PC-9 (cell line): ENCODE results near the gene CERKL. TPM values are rescaled to one million over a fixed set of nuclear protein-coding genes. Genes with fewer than 3 reads are reported as not detected.

Experiments
- BruUV-seq: library from RNA; stranded (reverse); fragments of 400-500 nt; replicated peaks from 2 replicates; lab custom pipeline; 2021; lab: Mats Ljungman, UMichigan
- CTCF ChIA-PET: fragments of 300-600 bp; sonication (Branson Sonifier 250); formaldehyde crosslinking; loops from one replicate; lab custom pipeline; 2022; ENCODE audit warnings: antibody characterized with exemption; lab: Charles Lee
- POLR2A ChIA-PET: fragments of 300-600 bp; sonication (Branson Sonifier 250); formaldehyde crosslinking; loops from one replicate; lab custom pipeline; 2022; ENCODE audit warnings: antibody characterized with exemption; ENCODE audit not compliant: unreplicated experiment; lab: Charles Lee
- DNase-seq, 2 experiments: peaks; one replicate each; pipeline versions ENCODE4 v3.0.0 to v3.0.0-alpha.2; 2015 to 2022; ENCODE audit warnings: mixed read lengths in 1 of 2
- H2AFZ ChIP-seq: fragments of 200-600 bp; sonication (generic); 2 replicates; pipeline ENCODE4 v1.8.1; 2017; ENCODE audit warnings: antibody characterized with exemption
- H3F3A ChIP-seq: fragments of 200-600 bp; sonication (generic); 2 replicates; pipeline ENCODE4 v1.8.1; 2017; ENCODE audit warnings: antibody characterized with exemption, mild to moderate bottlenecking, low read depth; ENCODE audit not compliant: insufficient read depth
- H3K27ac ChIP-seq: fragments of 200-600 bp; sonication (generic); 2 replicates; pipeline ENCODE4 v1.6.1; 2016; ENCODE audit warnings: mixed run types
- H3K27me3 ChIP-seq: fragments of 200-600 bp; sonication (generic); 2 replicates; pipeline ENCODE4 v1.6.1; 2016; ENCODE audit warnings: low read depth, mixed run types; ENCODE audit not compliant: insufficient read depth
- H3K36me3 ChIP-seq: fragments of 200-600 bp; sonication (generic); 2 replicates; pipeline ENCODE4 v1.6.1; 2016; ENCODE audit warnings: low read depth, mixed run types
- H3K4me1 ChIP-seq: fragments of 200-600 bp; sonication (generic); replicated peaks from 2 replicates; pipeline ENCODE4 v1.6.1; 2016; ENCODE audit warnings: mixed run types; ENCODE audit not compliant: insufficient read depth
- H3K4me2 ChIP-seq: fragments of 200-600 bp; sonication (generic); 2 replicates; pipeline ENCODE4 v1.6.1; 2017; ENCODE audit warnings: mixed run types
- H3K4me3 ChIP-seq: fragments of 200-600 bp; sonication (generic); 2 replicates; pipeline ENCODE4 v1.6.1; 2016; ENCODE audit warnings: mixed run types
- H3K79me2 ChIP-seq: fragments of 200-600 bp; sonication (generic); 2 replicates; pipeline ENCODE4 v1.6.1; 2017; ENCODE audit warnings: low read depth, mixed run types
- H3K9me2 ChIP-seq: fragments of 200-600 bp; sonication (generic); 2 replicates; pipeline ENCODE4 v1.8.1; 2017; ENCODE audit warnings: mild to moderate bottlenecking; ENCODE audit not compliant: insufficient read depth
- H3K9me3 ChIP-seq: fragments of 200-600 bp; sonication (generic); 2 replicates; pipeline ENCODE4 v1.8.1; 2016; ENCODE audit warnings: low read depth; ENCODE audit not compliant: insufficient read depth
- H4K20me1 ChIP-seq: fragments of 200-600 bp; sonication (generic); 2 replicates; pipeline ENCODE4 v1.8.1; 2017; ENCODE audit not compliant: insufficient read depth
- EZH2 ChIP-seq: fragments of 200-600 bp; sonication (generic); IDR thresholded peaks from 2 replicates; pipeline ENCODE4 v1.8.0; 2017; ENCODE audit warnings: antibody characterized with exemption, low read depth
- intact Hi-C: fragments of 100-400 bp; cut with micrococcal nuclease; formaldehyde crosslinking; loops from one replicate; pipeline ENCODE4 v1.10.0; 2022; ENCODE audit not compliant: unreplicated experiment
- total RNA-seq: library from RNA; stranded (reverse); gene quantifications from 2 replicates; pipeline ENCODE4 v1.2.3, GENCODE V29; 2021
- TF ChIP-seq, protein P1 (sequence below): fragments of 200-600 bp; sonication (generic); conservative IDR thresholded peaks from 2 replicates; pipeline ENCODE4 v1.6.1; 2017; ENCODE audit warnings: mixed run types, antibody characterized with exemption, mild to moderate bottlenecking, moderate library complexity

CERKL gene
- total RNA-seq, 1 experiment from 2014 or later = 1.6 TPM

DNA sequence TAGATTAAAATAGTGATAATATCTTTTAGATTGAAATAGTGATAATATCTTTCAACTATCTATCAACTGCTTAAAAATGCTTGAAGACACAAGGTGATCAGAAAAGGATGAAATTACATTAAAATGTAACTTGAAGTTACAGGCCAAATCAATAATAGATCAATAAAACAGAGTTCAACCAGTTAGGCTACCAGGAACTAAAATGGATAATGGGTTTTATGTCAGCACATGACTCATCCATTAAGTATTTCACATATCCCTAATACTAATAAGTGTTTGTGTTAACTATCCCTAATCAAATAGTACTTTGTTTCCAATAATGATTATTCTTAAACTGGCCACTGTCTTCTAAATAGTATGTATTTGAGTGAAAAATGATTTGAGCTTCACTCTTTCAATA, 33.7 kb downstream of the CERKL start:
- Histone ChIP-seq H3K79me2 (no peaks in the 10 kb centered on the region), H3K9me2 (no peaks in the 10 kb centered on the region), H3K27me3 (no peaks in the 10 kb centered on the region), H3K27ac (no peak overlapping the region), H3K4me3 (no peak overlapping the region), H3F3A (no peaks in the 10 kb centered on the region), H4K20me1 (no peaks in the 10 kb centered on the region), H3K9me3 (no peaks in the 10 kb centered on the region), H2AFZ (no peak overlapping the region), H3K36me3 (no peaks in the 10 kb centered on the region), H3K4me1 (no peaks in the 10 kb centered on the region), H3K4me2 (no peak overlapping the region)
- intact Hi-C loops = no loop called here
- CTCF ChIA-PET = no interaction called here
- no peak for DNase-seq
- POLR2A ChIA-PET = interaction anchor here (0.5 kb wide), 1 partner anchor 36 kb away, joined by 3 read pairs; no protein-coding TSS in a partner anchor
- no peak for TF ChIP-seq EZH2
- TF ChIP-seq, protein P1, sequence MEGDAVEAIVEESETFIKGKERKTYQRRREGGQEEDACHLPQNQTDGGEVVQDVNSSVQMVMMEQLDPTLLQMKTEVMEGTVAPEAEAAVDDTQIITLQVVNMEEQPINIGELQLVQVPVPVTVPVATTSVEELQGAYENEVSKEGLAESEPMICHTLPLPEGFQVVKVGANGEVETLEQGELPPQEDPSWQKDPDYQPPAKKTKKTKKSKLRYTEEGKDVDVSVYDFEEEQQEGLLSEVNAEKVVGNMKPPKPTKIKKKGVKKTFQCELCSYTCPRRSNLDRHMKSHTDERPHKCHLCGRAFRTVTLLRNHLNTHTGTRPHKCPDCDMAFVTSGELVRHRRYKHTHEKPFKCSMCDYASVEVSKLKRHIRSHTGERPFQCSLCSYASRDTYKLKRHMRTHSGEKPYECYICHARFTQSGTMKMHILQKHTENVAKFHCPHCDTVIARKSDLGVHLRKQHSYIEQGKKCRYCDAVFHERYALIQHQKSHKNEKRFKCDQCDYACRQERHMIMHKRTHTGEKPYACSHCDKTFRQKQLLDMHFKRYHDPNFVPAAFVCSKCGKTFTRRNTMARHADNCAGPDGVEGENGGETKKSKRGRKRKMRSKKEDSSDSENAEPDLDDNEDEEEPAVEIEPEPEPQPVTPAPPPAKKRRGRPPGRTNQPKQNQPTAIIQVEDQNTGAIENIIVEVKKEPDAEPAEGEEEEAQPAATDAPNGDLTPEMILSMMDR = no peak
- BruUV-seq = no TSS peak

DNA sequence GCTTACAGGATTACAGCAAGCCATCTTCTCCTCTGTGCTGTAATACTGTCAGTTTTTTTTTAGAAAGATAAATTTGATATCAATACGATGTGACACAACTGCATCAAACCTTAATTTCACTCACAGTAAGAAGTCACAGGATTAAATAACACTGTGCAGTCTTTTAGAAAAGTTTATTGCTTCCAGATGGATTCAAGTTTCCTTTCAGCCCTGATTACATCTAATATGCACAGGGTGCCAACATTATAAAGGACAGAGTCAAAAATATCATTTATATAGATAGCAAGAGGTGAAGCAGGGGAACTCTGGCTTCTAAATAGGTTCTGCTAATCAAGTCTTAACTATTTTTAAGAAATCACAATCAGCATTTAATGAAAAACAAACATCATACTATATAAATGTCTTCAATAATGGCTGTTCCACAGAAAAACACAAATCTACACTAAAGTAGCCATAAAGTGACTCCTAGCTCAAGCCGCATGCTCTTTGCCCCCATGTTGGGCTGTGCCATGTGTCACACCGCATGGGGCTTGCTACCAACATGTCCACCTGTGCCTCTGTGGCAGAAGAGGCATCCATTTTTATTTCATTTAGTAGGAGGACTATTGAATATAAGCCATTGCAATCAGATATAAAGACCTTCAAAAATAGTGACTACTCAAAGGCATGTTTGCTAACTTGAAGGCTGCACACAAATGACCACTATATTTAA, 35.0 kb downstream of the CERKL start:
- H3K27me3 ChIP-seq = no peaks in the 10 kb centered on the region
- H3K4me3 ChIP-seq = no peak overlapping the region
- no peak for DNase-seq
- no peaks in the 10 kb centered on the region for H3K9me2 ChIP-seq
- CTCF ChIA-PET = no interaction called here
- BruUV-seq = no TSS peak
- no peak overlapping the region for H2AFZ ChIP-seq
- H3K79me2 ChIP-seq = no peaks in the 10 kb centered on the region
- TF ChIP-seq, protein P1 = no peak
- no peak for TF ChIP-seq EZH2
- no peaks in the 10 kb centered on the region for H3K36me3 ChIP-seq
- POLR2A ChIA-PET = no interaction called here
- no peak overlapping the region for H3K4me2 ChIP-seq
- H3K27ac ChIP-seq = no peak overlapping the region
- H3K4me1 ChIP-seq = no peaks in the 10 kb centered on the region
- H3K9me3 ChIP-seq = no peaks in the 10 kb centered on the region
- no peaks in the 10 kb centered on the region for H4K20me1 ChIP-seq
- intact Hi-C loops = no loop called here
- no peaks in the 10 kb centered on the region for H3F3A ChIP-seq

DNA sequence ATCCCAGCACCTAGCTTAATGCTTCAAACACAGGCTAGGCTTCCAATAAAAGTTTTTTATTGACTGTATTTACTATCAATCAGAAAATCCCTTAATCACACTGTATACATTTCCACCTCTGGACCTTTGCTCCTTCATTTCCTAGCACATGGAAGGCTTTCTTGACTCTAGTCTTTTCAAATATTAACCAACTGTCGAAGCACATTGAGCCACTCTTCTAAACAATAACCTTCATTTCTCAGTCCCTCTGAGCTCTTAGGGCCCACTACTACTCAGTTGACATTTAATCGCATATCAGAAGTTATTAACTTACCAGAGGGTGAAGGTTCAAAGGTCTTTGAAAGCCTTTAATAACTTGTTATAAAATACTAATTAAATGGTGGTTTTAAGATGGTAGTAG, 37.4 kb downstream of the CERKL start:
- TF ChIP-seq, protein P1 = no peak
- TF ChIP-seq EZH2 = no peak
- Histone ChIP-seq H4K20me1 (no peaks in the 10 kb centered on the region), H3K79me2 (no peaks in the 10 kb centered on the region), H3K36me3 (no peaks in the 10 kb centered on the region), H2AFZ (no peak overlapping the region), H3F3A (no peaks in the 10 kb centered on the region), H3K27ac (no peak overlapping the region), H3K4me3 (no peak overlapping the region), H3K27me3 (no peaks in the 10 kb centered on the region), H3K9me2 (no peaks in the 10 kb centered on the region), H3K4me1 (0 out of 2 replicates have a peak, but pooled peaks cover under 1% of the 10 kb centered on the region), H3K4me2 (no peak overlapping the region), H3K9me3 (no peaks in the 10 kb centered on the region)
- ChIA-PET POLR2A (no interaction called here), CTCF (interaction anchor here (0.6 kb wide), 1 partner anchor 8 kb away, joined by 3 read pairs; no protein-coding TSS in a partner anchor)
- intact Hi-C loops = no loop called here
- DNase-seq = no peak
- no TSS peak for BruUV-seq
